Right renal pelvis (tissue), 4 donors: Measurements from ENCODE around the gene HOXD11. TPM values are rescaled to one million over a fixed set of nuclear protein-coding genes. Genes with fewer than 3 reads are reported as not detected.

Source experiments
- DNase-seq, 4 donors: peaks; one replicate each; pipeline ENCODE4 v3.0.0-alpha.2; 2013; ENCODE audit warnings: low read depth in 4 of 4, low spot score in 3 of 4, missing footprints in 1 of 4
- polyA plus RNA-seq, 4 donors: library from polyadenylated mRNA; unstranded; fragments of 120-200 nt; gene quantifications; one replicate each; pipeline ENCODE4 v1.2.1, GENCODE V29; 2013; ENCODE audit not compliant: insufficient read length in 4 of 4

The HOXD11 gene
- polyA plus RNA-seq, 4 donors: 45.6 to 59.4 (median 58.4) TPM

GRCh38 chr2:176103742-176104315 lies 3.3 kb upstream of the HOXD11 start:
- no peak for DNase-seq

GRCh38 chr2:176104316-176105077 lies 2.6 kb upstream of the HOXD11 start:
- no peak for DNase-seq

- DNase-seq: no peak
These were observed 1.9 kb upstream of the HOXD11 start for GRCh38 chr2:176105078-176105729.

- no peak for DNase-seq
These were observed 1.1 kb upstream of the HOXD11 start for GRCh38 chr2:176105730-176106580.

GRCh38 chr2:176107731-176108181 lies 676 bp downstream of the HOXD11 start:
- no peak for DNase-seq

- no peak for DNase-seq
These were observed 2.3 kb downstream of the HOXD11 start for GRCh38 chr2:176109192-176109901.

GRCh38 chr2:176109946-176110345 lies 2.9 kb downstream of the HOXD11 start:
- DNase-seq: no peak

- DNase-seq: no peak
These were observed 3.6 kb downstream of the HOXD11 start for GRCh38 chr2:176110415-176111308.

GRCh38 chr2:176111309-176111663 lies 4.2 kb downstream of the HOXD11 start:
- no peak for DNase-seq

- no peak for DNase-seq
These were observed 4.8 kb downstream of the HOXD11 start for GRCh38 chr2:176111846-176112374.

- no peak for DNase-seq
These were observed 5.6 kb downstream of the HOXD11 start for GRCh38 chr2:176112375-176113302.

- no peak for DNase-seq
These were observed 7.2 kb downstream of the HOXD11 start for GRCh38 chr2:176114120-176114929.

GRCh38 chr2:176114930-176115625 lies 8.0 kb downstream of the HOXD11 start:
- no peak for DNase-seq

GRCh38 chr2:176115883-176116813 lies 9.1 kb downstream of the HOXD11 start, which contains the start of gene HOXD10:
Gene HOXD10, plus strand, starts transcription at chr2:176116778. Its CDS starts 56 bp downstream, at chr2:176116834.
- DNase-seq: peak in 1 of 4 donors; percentile 90

GRCh38 chr2:176117162-176117822 lies 10.2 kb downstream of the HOXD11 start:
- no peak for DNase-seq
